Osteocyte (in vitro differentiated cells): ENCODE data around the gene COLQ. TPM values are rescaled to one million over a fixed set of nuclear protein-coding genes. Genes with fewer than 3 reads are reported as not detected.

Experiments used
- DNase-seq: peaks from one replicate; pipeline ENCODE4 v3.0.0; 2021; ENCODE audit warnings: mixed read lengths; ENCODE audit not compliant: unreplicated experiment; ENCODE audit errors: extremely low spot score
- H3K27ac Mint-ChIP-seq: one replicate; pipeline ENCODE4 v1.8.0; 2021; ENCODE audit warnings: mild to moderate bottlenecking, mixed read lengths; ENCODE audit not compliant: unreplicated experiment
- H3K27me3 Mint-ChIP-seq: one replicate; pipeline ENCODE4 v1.8.0; 2021; ENCODE audit warnings: mixed read lengths; ENCODE audit not compliant: unreplicated experiment
- H3K36me3 Mint-ChIP-seq: one replicate; pipeline ENCODE4 v1.8.0; 2021; ENCODE audit warnings: mixed read lengths; ENCODE audit not compliant: unreplicated experiment
- H3K4me1 Mint-ChIP-seq: one replicate; pipeline ENCODE4 v1.8.0; 2021; ENCODE audit warnings: mixed read lengths; ENCODE audit not compliant: unreplicated experiment
- H3K4me3 Mint-ChIP-seq: one replicate; pipeline ENCODE4 v1.8.0; 2021; ENCODE audit warnings: mild to moderate bottlenecking, moderate library complexity, mixed read lengths; ENCODE audit not compliant: unreplicated experiment
- H3K9me3 Mint-ChIP-seq: one replicate; pipeline ENCODE4 v1.8.0; 2021; ENCODE audit warnings: mixed read lengths; ENCODE audit not compliant: unreplicated experiment
- total RNA-seq: library from RNA; stranded (reverse); gene quantifications from 2 replicates; pipeline ENCODE4 v1.2.1, GENCODE V29; 2021
- TF ChIP-seq, protein P1 (sequence below): fragments of 200-600 bp; sonication (generic); IDR thresholded peaks from 2 replicates; pipeline ENCODE4 v1.5.0; 2021; ENCODE audit warnings: antibody characterized with exemption, mild to moderate bottlenecking, moderate library complexity

The COLQ gene
- total RNA-seq, 1 donor from 2014 or later, result 2.6 TPM

- Mint-ChIP-seq H3K27ac (no peak overlapping the region), H3K9me3 (no peaks in the 10 kb centered on the region)
- no peak for DNase-seq
Measured at GRCh38 chr3:15499536-15499935, 22.0 kb downstream of the COLQ start.

GRCh38 chr3:15498431-15499214 is 22.9 kb downstream of the COLQ start:
- Mint-ChIP-seq H3K4me1 (no peaks in the 10 kb centered on the region), H3K36me3 (no peaks in the 10 kb centered on the region), H3K27ac (no peak overlapping the region), H3K4me3 (no peak overlapping the region), H3K27me3 (no peaks in the 10 kb centered on the region), H3K9me3 (no peaks in the 10 kb centered on the region)
- TF ChIP-seq, protein P1, sequence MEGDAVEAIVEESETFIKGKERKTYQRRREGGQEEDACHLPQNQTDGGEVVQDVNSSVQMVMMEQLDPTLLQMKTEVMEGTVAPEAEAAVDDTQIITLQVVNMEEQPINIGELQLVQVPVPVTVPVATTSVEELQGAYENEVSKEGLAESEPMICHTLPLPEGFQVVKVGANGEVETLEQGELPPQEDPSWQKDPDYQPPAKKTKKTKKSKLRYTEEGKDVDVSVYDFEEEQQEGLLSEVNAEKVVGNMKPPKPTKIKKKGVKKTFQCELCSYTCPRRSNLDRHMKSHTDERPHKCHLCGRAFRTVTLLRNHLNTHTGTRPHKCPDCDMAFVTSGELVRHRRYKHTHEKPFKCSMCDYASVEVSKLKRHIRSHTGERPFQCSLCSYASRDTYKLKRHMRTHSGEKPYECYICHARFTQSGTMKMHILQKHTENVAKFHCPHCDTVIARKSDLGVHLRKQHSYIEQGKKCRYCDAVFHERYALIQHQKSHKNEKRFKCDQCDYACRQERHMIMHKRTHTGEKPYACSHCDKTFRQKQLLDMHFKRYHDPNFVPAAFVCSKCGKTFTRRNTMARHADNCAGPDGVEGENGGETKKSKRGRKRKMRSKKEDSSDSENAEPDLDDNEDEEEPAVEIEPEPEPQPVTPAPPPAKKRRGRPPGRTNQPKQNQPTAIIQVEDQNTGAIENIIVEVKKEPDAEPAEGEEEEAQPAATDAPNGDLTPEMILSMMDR, result no peak
- no peak for DNase-seq

More at GRCh38 chr3:15499536-15499935, 22.0 kb downstream of the COLQ start:
- no peak overlapping the region for H3K4me3 Mint-ChIP-seq
- H3K4me1 Mint-ChIP-seq, result no peaks in the 10 kb centered on the region
- H3K36me3 Mint-ChIP-seq, result no peaks in the 10 kb centered on the region
- TF ChIP-seq, protein P1, result no peak
- no peaks in the 10 kb centered on the region for H3K27me3 Mint-ChIP-seq

DNA sequence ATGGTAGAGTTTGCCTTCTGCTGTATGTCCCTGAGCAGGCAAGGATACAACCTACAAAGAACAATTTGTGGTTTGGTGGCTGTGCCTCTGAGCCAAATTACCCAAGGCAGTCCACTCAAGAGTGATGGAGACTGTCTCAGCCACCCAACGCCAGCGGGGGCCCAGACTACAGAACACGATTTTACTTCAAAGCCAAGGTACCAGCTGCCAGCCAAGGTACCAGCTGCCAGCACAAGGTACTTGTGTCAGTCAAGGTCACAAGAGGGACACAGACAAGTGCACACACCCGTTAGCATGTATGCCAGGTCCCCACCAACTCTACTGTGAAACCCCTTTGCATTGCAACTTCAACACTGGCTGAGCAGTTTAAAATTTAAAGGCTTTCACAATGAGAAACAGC is 23.5 kb downstream of the COLQ start:
- no peak overlapping the region for H3K4me3 Mint-ChIP-seq
- no peaks in the 10 kb centered on the region for H3K27me3 Mint-ChIP-seq
- TF ChIP-seq, protein P1, result no peak
- no peaks in the 10 kb centered on the region for H3K9me3 Mint-ChIP-seq
- H3K36me3 Mint-ChIP-seq, result no peaks in the 10 kb centered on the region
- no peak for DNase-seq
- H3K4me1 Mint-ChIP-seq, result no peaks in the 10 kb centered on the region
- no peak overlapping the region for H3K27ac Mint-ChIP-seq

GRCh38 chr3:15496341-15496664 is 25.2 kb downstream of the COLQ start:
- H3K36me3 Mint-ChIP-seq, result no peaks in the 10 kb centered on the region
- TF ChIP-seq, protein P1, result no peak
- H3K27ac Mint-ChIP-seq, result no peak overlapping the region
- H3K4me1 Mint-ChIP-seq, result no peaks in the 10 kb centered on the region
- no peak overlapping the region for H3K4me3 Mint-ChIP-seq
- H3K27me3 Mint-ChIP-seq, result no peaks in the 10 kb centered on the region
- no peaks in the 10 kb centered on the region for H3K9me3 Mint-ChIP-seq
- no peak for DNase-seq

- H3K27ac Mint-ChIP-seq, result no peak overlapping the region
- no peaks in the 10 kb centered on the region for H3K4me1 Mint-ChIP-seq
- H3K36me3 Mint-ChIP-seq, result no peaks in the 10 kb centered on the region
- no peaks in the 10 kb centered on the region for H3K9me3 Mint-ChIP-seq
- no peaks in the 10 kb centered on the region for H3K27me3 Mint-ChIP-seq
- H3K4me3 Mint-ChIP-seq, result no peak overlapping the region
- TF ChIP-seq, protein P1, result no peak
- no peak for DNase-seq
Measured at GRCh38 chr3:15495461-15496340, 25.8 kb downstream of the COLQ start.
